Measurements from ENCODE around the gene ZNF618. TPM values are rescaled to one million over a fixed set of nuclear protein-coding genes. Genes with fewer than 3 reads are reported as not detected.

ZNF618 gene
- polyA plus RNA-seq, 1 donor = 47.9 TPM

DNA sequence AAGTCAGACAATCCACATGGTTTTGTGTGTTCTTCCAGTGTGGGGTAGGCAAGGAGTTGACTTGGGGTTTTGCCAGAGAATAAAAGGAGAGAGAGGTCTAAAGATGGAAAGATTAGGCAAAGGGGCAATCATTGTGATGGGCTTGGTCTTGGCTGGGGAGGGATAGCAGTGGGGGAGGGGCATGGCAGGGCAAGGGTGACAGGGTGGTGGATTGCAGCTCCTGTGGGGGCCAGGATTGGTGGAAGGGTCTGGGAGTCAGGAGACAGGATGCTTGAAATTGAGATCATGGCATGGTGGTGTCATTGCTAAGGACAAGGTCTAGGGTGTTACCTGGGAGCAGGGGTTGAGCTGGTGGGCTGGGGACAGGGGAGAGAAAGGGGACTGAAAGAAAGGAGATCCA lies 57.6 kb downstream of the ZNF618 start:
- DNase-seq = no peak

- no peak for DNase-seq
Measured at GRCh38 chr9:113934167-113934828, 58.2 kb downstream of the ZNF618 start.

- DNase-seq = no peak
Measured at GRCh38 chr9:113934829-113935676, 58.9 kb downstream of the ZNF618 start.

DNA sequence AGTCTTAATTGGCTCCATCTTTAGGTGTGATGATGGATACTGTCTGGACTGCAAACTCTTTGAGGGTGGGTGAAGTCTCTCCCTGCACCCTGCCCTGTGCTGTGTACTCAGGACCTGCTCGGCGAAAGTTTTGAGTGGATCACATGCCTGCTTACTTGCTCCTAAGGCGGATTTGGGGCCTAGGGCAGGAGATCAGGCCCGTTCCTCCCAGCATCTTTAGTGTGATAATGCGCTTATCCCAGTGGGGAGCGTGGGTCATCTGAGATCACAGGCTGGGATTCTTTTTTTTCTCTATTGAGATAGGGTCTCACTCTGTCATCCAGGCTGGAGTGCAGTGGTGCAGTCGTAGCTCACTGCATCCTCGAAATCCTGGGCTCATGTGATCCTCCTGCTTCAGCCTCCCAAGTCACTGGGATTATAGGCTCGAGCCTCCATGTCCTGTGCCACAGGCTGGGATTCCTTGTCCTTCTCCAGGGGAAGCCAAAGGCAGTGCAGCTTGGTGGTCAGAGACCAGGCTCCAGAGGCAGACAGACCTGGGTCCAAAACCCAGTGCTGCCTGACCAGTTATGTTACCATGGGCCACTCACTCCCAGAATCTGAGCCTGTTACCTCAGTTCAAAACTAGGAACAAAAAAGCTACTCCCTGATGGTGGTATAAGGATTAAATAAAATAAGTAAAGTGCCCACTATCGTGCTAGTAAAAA lies 59.7 kb downstream of the ZNF618 start:
- no peak for DNase-seq

- no peak for DNase-seq
Measured at GRCh38 chr9:113940077-113940476, 64.0 kb downstream of the ZNF618 start.

GRCh38 chr9:113941056-113941455 lies 64.9 kb downstream of the ZNF618 start:
- no peak for DNase-seq

DNA sequence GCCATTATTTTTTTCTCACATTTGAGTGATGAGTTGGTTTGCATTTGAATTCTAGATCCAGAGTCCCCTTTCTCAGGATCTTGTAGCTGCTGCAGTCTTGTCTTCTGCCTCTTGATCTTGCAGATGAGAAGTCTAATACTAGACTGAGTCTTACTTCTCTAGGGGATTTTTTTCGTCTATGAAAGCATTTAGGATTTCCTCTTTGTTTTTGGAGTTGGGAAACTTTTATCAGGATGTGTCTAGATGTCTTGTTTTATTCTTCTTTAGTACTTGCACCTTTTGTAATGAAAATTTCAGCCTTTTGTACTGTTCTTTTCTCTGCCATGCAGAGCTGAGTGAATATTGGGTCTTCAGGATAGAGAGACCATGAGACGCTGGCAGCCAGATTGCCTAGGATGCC lies 65.4 kb downstream of the ZNF618 start:
- no peak for DNase-seq

DNA sequence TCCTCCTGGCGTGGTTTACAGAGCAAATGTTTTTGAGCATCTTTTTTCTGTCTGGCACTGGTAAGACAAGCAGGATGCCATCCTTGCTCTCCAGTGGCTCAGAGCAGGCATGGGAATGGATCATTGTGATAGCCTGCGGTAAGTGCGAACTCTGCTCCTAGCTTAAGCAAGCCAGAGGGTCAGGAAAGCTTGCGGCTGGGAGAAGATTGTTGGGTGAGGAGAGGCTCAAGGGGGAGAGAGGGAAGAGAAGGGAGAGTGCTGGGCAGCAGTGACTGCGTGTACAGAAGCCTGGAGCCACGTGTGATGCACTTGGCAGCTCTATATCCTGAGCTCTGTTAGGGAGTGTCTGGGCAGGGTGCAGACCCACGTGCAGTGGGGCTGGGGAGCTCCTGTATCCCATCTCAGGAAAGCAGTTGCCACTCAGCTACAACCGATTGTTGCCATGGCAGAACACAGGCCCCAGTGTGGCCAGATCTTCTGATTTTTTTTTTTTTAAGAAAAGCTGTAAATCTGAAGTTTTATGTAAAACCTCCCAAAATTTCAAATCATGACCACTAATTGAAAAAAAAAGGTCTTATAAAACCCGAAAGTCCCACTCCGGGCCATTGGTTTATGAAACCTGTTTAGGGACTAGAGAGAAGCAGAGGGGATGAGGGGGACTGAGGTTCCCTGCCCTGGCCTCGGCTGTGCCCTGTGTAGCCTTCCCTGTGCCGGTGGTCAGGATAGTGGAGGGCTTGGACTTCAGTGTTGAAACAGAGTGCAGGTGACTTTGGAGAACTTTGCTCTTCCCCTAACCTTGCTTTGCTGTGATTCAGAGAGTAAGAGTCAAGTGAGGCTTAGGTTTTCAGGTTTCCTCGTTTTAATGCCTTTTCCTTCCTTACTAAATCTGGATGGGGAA lies 67.3 kb downstream of the ZNF618 start:
- no peak for DNase-seq

GRCh38 chr9:113945784-113946183 lies 69.7 kb downstream of the ZNF618 start:
- no peak for DNase-seq

DNA sequence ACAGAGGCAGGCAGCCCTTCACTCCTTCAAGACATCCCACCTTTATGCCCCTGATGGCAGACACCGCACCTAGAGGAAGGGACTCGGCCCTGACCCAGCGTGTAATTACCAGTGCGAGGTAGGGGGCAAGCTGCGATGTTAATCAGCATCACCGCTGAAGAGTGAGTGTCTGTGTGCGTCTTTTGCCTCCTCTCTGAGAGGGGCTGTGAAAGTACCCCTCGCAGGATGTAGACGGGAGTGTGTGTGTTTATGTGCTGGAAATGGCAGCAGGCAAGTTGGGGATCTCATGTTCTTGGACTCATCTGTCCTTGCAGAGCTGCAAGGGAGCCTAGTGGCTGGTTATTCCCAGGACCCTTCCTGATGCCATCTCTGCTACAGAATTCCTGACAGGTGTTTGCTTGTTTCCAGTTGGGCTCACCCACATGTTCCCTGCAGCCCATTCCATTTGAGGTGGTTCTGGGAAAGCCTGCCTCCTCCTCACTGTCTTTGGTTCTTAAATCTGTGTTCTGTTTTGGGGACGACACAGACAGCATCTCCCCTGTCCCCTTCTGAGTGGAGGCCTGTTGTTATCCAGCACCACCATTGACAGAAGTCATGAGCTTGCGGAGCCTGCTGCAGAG lies 70.5 kb downstream of the ZNF618 start:
- DNase-seq = no peak

DNA sequence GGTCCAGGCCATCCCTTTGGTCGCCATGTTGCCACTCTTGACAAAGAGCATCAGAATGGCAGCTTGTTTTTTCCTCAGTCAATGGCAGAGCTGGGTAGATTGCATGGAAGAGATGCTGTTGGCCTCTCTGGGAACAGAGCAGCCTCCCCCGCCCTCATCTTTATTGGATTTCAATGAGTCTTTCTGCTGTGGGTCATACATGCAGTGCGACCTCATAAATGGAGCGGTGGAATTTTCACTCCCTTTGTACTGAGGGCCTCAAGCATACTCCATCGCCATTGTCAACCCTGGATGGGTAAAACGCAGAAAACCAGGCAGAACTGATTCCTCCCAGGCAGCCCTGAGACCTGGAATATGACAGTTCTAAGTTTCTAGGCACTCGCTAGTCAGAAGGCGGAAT lies 71.8 kb downstream of the ZNF618 start:
- no peak for DNase-seq

GRCh38 chr9:113948891-113949570 lies 72.9 kb downstream of the ZNF618 start:
- DNase-seq = no peak

DNA sequence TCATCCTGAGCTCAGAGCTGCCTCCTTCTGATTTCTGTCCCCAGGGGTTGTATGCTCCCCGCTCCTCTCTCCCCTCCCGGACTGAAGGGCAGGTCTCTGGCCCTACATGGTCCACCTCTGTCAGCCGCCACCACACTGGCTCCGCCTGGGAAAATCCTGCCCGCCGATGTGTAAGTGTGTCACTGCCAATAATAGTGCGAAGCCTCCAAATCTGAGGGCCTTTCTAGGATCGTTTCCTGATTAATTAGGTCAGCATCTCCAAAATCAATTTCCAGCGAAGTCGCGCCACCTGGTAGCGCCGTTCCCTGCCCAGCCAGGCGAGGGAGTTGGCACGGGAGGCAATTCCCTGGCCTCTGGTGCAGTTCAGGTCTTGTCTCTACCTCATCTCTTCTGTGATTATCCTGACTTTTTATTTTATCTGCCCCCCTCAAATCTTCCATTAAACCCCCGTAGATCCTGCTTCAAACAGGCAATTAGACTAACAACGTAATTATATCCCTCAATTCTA lies 73.5 kb downstream of the ZNF618 start:
- no peak for DNase-seq

DNA sequence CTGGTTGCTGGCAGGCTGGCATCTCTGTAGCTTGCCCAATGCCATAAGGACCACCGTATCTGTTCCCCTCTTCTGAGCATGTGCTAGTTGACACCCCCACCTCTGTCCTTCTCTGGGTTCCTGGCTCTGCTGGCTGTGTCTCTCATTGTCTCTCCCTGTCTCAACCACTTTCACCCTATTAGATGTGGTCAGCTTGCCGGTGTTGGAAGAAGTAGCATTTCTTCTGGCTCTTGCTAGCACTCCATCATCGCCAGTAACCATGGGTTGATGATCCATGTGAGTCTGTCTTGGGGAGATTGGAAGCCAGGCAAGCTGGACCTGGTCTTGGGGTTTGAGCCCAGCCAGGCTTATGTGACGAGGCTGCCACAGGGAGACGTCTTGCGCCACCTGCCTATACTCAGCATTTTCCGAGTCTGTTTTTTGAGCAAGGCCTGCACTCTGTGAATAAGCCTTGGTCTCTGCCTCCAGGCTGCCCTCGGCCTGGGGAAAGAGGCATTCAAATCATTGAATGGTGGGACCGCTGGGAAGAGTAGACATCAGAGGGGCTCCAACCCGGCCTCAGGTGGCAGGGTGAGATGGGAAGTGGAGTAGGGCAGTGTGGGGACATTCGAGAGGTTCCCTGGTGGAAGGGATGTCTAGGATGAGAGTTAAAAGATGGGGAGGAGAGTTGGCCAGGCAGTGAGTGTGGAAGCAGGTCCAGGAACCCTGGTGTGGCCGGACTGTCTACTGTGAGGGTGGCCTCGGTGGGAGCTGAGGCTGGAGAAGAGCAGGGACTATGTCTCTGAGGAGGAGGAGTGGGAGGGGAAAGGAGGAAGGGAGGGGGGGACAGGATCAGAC lies 74.3 kb downstream of the ZNF618 start:
- no peak for DNase-seq

DNA sequence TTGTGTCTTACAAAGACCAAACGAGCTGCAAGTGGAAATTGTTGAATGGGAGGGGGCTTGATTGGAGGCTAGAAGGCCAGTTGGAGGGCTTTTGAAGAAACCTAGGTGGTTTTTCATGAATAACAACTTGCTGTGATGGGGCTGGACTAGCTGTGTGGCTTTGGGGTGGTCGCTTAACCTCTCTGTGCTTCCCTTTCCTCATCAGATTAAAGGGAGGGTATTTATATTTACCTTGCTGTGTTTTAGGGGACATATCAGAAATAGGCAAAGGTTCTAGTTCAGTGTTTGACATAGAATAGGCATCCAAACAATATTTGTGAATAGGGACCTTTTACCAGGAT lies 74.9 kb downstream of the ZNF618 start:
- no peak for DNase-seq

DNA sequence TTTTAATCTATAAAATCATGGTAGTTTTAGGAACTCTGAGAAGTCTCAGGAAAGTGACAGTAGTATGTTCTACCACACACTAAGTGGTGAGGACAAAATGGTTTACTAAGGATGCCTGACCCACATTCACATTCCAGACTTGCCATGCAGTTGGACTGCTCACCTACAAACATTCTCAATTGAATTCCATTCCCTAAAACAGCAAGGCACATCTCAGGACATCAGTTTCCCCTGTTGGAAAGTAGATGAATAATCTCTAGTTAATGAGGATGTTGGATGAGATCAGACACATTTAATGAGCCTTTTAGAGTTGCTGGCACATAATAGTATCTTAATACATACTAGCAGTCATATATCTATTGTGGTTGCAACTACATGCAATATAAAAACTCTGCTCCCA lies 76.6 kb downstream of the ZNF618 start:
- no peak for DNase-seq

- no peak for DNase-seq
Measured at GRCh38 chr9:113953531-113953930, 77.4 kb downstream of the ZNF618 start.

DNA sequence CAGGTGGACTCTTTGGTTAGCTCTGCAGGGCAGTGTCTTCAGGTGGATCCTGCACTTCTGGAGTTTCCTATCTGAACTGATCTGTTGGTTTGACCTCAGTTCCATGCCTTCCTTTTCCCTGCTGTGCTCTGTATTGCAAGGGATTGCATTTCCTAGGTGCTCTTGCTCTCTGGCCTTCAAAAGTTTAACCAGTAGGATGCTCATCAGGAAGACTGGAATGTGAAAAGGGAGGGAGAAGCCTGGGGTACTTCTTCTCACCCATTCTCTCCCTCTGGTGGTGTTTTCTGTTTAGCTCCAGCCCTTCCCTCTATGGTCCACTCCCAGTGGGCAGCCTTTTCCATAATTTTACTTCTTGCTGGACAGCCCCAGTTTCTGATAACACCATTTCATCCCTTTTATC lies 78.5 kb downstream of the ZNF618 start:
- no peak for DNase-seq

DNA sequence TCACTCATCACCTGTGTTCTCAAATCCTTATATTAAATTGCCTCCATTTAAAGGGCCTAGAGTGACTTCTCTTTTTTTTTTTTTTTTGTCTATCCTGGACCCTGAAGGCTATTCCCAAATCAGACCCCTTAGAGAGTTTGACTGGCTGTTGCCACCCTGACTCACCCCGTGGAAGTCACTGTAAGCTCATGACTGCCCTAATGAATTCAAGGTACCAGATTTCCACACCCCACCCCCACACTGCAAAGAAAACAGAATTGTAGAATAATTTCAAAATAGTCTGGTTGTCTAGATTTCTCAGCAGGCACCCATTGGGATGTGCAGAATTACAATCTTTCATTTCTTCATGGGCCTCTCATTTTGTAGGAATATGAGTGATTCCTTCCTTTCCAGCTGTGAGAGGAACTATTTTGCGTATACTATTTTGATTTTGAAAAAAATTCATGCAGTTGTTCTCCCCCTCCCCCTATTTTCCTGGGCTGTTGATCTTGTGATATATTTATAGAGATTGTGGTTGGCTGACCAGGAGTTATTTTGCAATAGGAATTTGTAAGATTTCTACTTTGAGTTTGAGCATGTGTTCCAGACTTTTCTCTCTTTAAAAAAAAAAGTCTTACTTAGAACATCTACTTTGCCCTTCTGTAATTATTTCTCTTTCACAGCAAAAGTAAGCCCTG lies 79.1 kb downstream of the ZNF618 start:
- DNase-seq = peak; percentile 51

All from left kidney (tissue), 2 donors.